Uterus (tissue), 4 donors: ENCODE results near the gene SHROOM4. TPM values are rescaled to one million over a fixed set of nuclear protein-coding genes. Genes with fewer than 3 reads are reported as not detected.

ENCODE experiments used
- DNase-seq, 2 donors: peaks; one replicate each; pipeline ENCODE4 v3.0.0-alpha.2; 2019 to 2020
- H3K27ac ChIP-seq, 2 donors: fragments of 200-600 bp; sonication (generic); 1 replicate in 1 of 2; 2 replicates in 1 of 2; pipeline ENCODE4 v1.5.1; 2016 to 2018
- H3K27me3 ChIP-seq, 2 donors: fragments of 200-600 bp; sonication (generic); one replicate each; pipeline ENCODE4 v1.5.1; 2018 to 2019; ENCODE audit warnings: control low read depth in 1 of 2
- H3K36me3 ChIP-seq, 2 donors: fragments of 200-600 bp; sonication (generic); one replicate each; pipeline ENCODE4 v1.5.1; 2019; ENCODE audit warnings: control low read depth in 1 of 2
- H3K4me1 ChIP-seq, 2 donors: fragments of 200-600 bp; sonication (generic); one replicate each; pipeline ENCODE4 v1.5.1; 2018 to 2019; ENCODE audit warnings: control low read depth in 1 of 2
- H3K4me3 ChIP-seq, 2 donors: fragments of 200-600 bp; sonication (generic); 1 replicate in 1 of 2; 2 replicates in 1 of 2; pipeline ENCODE4 v1.5.1; 2018 to 2019; ENCODE audit warnings: mild to moderate bottlenecking in 1 of 2
- H3K9me3 ChIP-seq, 2 donors: fragments of 200-600 bp; sonication (generic); one replicate each; pipeline ENCODE4 v1.5.1; 2019; ENCODE audit warnings: control low read depth in 1 of 2
- POLR2A ChIP-seq, 2 donors: fragments of 450-650 bp; IDR thresholded peaks; one replicate each; pipeline ENCODE4 v1.6.1; 2016; ENCODE audit warnings: antibody characterized with exemption in 2 of 2, mild to moderate bottlenecking in 1 of 2, moderate library complexity in 1 of 2
- intact Hi-C: fragments of 100-400 bp; cut with DNase I; formaldehyde crosslinking; loops from one replicate; pipeline ENCODE4 v1.15.1; 2023; ENCODE audit warnings: low total_unique reads
- total RNA-seq, 4 donors: library from RNA; depleted of rRNA in 3 of 4; stranded (reverse); fragments of >200 nt in 3 of 4; gene quantifications; one replicate each; pipeline versions ENCODE4 v1.1.0 to v1.2.4, GENCODE V29; 2014 to 2023
- TF ChIP-seq, protein P1 (sequence below), 4 experiments: fragments of 200-600 bp in 2 of 4; fragments of 450-650 bp in 2 of 4; sonication (generic) in 2 of 4; IDR thresholded peaks; one replicate each; pipeline ENCODE4 v1.5.1; 2016 to 2019; ENCODE audit warnings: antibody characterized with exemption in 4 of 4, mild to moderate bottlenecking in 2 of 4, moderate library complexity in 1 of 4
- donor health status: DM: yes; HTN: yes; CAD: no.

SHROOM4 gene
- total RNA-seq, 4 donors from 2014 or later, result 9.7 to 18.8 (median 12.5) TPM

DNA sequence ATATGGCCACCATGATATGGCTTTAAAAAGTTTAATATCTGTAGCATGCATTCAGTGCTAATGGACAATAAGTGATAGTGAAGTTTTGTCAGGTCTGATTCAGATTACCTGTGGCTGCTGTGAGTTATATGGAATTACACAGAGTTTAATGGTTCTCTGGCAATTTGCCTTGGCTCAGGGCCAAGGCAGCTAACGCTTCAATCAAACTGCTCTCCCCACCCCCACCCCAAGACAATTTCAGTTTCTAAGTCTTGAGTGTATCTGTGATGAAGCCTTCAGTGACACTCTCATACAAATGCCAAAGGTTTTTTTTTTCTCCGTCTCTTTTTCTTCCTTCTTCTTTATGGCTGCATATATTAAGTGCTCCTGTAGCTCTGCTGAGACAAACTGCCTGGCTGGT lies 106.6 kb downstream of the SHROOM4 start:
- no peaks in the 10 kb centered on the region for H3K9me3 ChIP-seq
- H3K27ac ChIP-seq, result no peak overlapping the region
- H3K27me3 ChIP-seq, result no peaks in the 10 kb centered on the region
- no peak for TF ChIP-seq POLR2A (IDR thresholded peaks at IDR 0.05)
- TF ChIP-seq, protein P1, sequence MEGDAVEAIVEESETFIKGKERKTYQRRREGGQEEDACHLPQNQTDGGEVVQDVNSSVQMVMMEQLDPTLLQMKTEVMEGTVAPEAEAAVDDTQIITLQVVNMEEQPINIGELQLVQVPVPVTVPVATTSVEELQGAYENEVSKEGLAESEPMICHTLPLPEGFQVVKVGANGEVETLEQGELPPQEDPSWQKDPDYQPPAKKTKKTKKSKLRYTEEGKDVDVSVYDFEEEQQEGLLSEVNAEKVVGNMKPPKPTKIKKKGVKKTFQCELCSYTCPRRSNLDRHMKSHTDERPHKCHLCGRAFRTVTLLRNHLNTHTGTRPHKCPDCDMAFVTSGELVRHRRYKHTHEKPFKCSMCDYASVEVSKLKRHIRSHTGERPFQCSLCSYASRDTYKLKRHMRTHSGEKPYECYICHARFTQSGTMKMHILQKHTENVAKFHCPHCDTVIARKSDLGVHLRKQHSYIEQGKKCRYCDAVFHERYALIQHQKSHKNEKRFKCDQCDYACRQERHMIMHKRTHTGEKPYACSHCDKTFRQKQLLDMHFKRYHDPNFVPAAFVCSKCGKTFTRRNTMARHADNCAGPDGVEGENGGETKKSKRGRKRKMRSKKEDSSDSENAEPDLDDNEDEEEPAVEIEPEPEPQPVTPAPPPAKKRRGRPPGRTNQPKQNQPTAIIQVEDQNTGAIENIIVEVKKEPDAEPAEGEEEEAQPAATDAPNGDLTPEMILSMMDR (IDR thresholded peaks at IDR 0.05), result no peak
- H3K4me3 ChIP-seq, result no peak overlapping the region
- DNase-seq, result no peak
- intact Hi-C loops, result no loop called here
- no peaks in the 10 kb centered on the region for H3K4me1 ChIP-seq
- no peaks in the 10 kb centered on the region for H3K36me3 ChIP-seq

DNA sequence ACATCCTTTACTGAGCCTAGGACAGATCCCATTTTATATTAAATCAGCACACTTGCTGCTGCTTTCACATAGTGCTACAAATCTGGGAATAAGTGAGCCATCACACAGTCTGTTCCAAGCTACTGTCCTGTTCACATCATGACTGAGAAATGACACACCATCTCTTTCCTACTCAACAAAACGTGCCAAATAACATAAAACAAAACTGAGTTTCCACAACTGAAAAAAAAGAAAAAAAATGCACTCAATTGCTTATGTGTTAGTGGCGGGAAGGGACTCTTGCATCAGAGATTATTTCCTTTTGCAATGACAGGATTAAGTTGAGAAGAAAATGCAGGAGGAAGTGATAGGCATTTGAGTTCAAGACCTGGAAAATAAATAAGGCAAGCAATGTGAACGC lies 109.0 kb downstream of the SHROOM4 start:
- TF ChIP-seq, protein P1 (IDR thresholded peaks at IDR 0.05), result no peak
- TF ChIP-seq POLR2A (IDR thresholded peaks at IDR 0.05), result no peak
- Histone ChIP-seq H3K36me3 (no peaks in the 10 kb centered on the region), H3K4me3 (no peak overlapping the region), H3K9me3 (no peaks in the 10 kb centered on the region), H3K4me1 (no peaks in the 10 kb centered on the region), H3K27me3 (no peaks in the 10 kb centered on the region), H3K27ac (peak overlapping the region in 1 of 2 donors; percentile 41)
- intact Hi-C loops, result no loop called here
- no peak for DNase-seq

DNA sequence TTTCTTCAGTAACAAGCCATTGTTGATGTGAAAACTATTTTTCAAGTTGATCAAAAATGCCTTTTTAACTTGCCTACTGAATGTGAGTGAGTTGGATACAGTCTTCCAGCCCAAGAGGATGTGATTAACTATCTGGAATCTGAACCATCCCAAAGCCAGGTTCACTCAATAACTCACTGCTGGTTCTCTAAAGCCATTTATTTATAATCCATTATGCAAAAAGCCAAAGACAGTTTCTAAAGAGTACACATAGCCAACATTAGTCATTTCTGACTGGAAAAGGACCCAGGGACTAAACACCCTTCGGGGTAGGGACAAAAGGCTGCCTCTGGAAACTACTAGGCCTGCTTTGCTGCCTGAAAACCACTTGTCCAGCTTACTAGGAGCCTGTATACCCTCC lies 109.6 kb downstream of the SHROOM4 start:
- H3K27ac ChIP-seq, result no peak overlapping the region
- H3K4me3 ChIP-seq, result no peak overlapping the region

DNA sequence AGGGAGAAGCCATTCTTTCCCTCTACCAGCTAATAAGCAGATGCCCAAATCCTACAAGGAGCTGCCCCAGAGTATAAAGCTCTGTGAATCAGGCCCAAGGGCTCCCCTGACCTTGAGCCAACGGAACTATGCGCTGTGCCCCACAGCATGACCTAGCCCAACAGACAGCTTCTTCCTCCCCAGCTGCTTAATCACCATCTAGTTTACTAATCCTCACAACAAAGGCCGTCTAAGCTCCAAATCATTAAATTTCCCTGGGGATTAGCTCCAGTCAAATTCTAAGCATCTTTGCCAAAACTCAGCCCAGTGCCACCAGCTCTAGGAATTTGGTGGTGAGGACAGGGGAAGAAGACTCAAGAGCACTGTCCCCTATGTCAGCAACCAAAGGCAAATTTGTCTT lies 113.1 kb downstream of the SHROOM4 start:
- no peak overlapping the region for H3K27ac ChIP-seq
- H3K36me3 ChIP-seq, result no peaks in the 10 kb centered on the region
- DNase-seq, result no peak
- no peaks in the 10 kb centered on the region for H3K4me1 ChIP-seq
- intact Hi-C loops, result no loop called here
- TF ChIP-seq, protein P1 (IDR thresholded peaks at IDR 0.05), result no peak
- no peak for TF ChIP-seq POLR2A (IDR thresholded peaks at IDR 0.05)
- no peaks in the 10 kb centered on the region for H3K27me3 ChIP-seq
- H3K4me3 ChIP-seq, result no peak overlapping the region
- no peaks in the 10 kb centered on the region for H3K9me3 ChIP-seq

More for the DNA sequence above, 109.6 kb downstream of the SHROOM4 start:
- no peak for TF ChIP-seq POLR2A (IDR thresholded peaks at IDR 0.05)
- TF ChIP-seq, protein P1 (IDR thresholded peaks at IDR 0.05), result no peak
- intact Hi-C loops, result no loop called here
- H3K36me3 ChIP-seq, result no peaks in the 10 kb centered on the region
- no peaks in the 10 kb centered on the region for H3K27me3 ChIP-seq
- H3K9me3 ChIP-seq, result no peaks in the 10 kb centered on the region
- DNase-seq, result no peak
- H3K4me1 ChIP-seq, result no peaks in the 10 kb centered on the region

DNA sequence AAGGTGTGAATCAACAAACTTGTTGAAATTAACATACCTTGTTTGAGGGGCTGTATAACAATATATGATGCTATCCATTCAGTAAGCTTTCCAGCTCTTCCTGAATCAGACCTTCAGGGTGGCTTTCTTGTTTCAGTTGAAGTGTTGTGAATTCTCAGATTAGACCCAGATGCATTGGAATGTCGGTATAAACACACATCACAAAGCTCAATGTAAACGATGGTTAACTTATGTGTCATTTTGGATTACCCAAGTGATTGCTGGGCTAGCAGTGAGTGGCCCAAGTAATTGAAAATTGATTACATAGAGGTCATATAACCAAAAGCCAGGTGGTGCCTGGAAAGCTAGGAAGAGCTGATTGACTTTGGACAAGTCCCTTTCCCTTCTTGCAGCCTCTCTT lies 115.0 kb downstream of the SHROOM4 start:
- intact Hi-C loops, result no loop called here
- no peaks in the 10 kb centered on the region for H3K27me3 ChIP-seq

More for the DNA sequence above, 115.0 kb downstream of the SHROOM4 start:
- no peaks in the 10 kb centered on the region for H3K36me3 ChIP-seq
- no peaks in the 10 kb centered on the region for H3K9me3 ChIP-seq
- no peak for DNase-seq
- H3K4me1 ChIP-seq, result no peaks in the 10 kb centered on the region
- no peak overlapping the region for H3K4me3 ChIP-seq
- H3K27ac ChIP-seq, result no peak overlapping the region
- TF ChIP-seq, protein P1 (IDR thresholded peaks at IDR 0.05), result no peak
- TF ChIP-seq POLR2A (IDR thresholded peaks at IDR 0.05), result no peak
